Neutrophil (primary cell): ENCODE measurements around the gene TMEM203.

ENCODE experiments used
- H3K27ac ChIP-seq: fragments of 200-600 bp; sonication (generic); 2 replicates; pipeline ENCODE4 v1.5.1; 2016; ENCODE audit warnings: mild to moderate bottlenecking, moderate library complexity
- H3K27me3 ChIP-seq: fragments of 200-600 bp; sonication (generic); 2 replicates; pipeline ENCODE4 v1.6.0; 2016; ENCODE audit warnings: mild to moderate bottlenecking
- H3K36me3 ChIP-seq: fragments of 200-600 bp; sonication (generic); 2 replicates; pipeline ENCODE4 v1.5.1; 2017
- H3K4me1 ChIP-seq, 2 experiments: fragments of 200-600 bp in 1 of 2; sonication (generic) in 1 of 2; 1 replicate in 1 of 2; 2 replicates in 1 of 2; pipeline versions ENCODE4 v1.5.1 to v1.6.1; 2013 to 2016; ENCODE audit warnings: low read depth in 1 of 2, low read length in 1 of 2, mild to moderate bottlenecking in 1 of 2, moderate library complexity in 1 of 2; ENCODE audit not compliant: control insufficient read depth in 1 of 2, insufficient read depth in 1 of 2
- H3K4me3 ChIP-seq, 2 experiments: fragments of 200-600 bp in 1 of 2; sonication (generic) in 1 of 2; 1 replicate in 1 of 2; 2 replicates in 1 of 2; pipeline ENCODE4 v1.5.1; 2013 to 2016; ENCODE audit warnings: low read depth in 1 of 2, low read length in 1 of 2, mild to moderate bottlenecking in 1 of 2, moderate library complexity in 1 of 2
- H3K9me3 ChIP-seq: fragments of 200-600 bp; sonication (generic); 2 replicates; pipeline ENCODE4 v1.5.1; 2016
- TF ChIP-seq, protein P1 (sequence below): fragments of 200-600 bp; sonication (generic); IDR thresholded peaks from 2 replicates; pipeline ENCODE4 v1.5.1; 2016; ENCODE audit warnings: antibody characterized with exemption

Gene TMEM203

DNA sequence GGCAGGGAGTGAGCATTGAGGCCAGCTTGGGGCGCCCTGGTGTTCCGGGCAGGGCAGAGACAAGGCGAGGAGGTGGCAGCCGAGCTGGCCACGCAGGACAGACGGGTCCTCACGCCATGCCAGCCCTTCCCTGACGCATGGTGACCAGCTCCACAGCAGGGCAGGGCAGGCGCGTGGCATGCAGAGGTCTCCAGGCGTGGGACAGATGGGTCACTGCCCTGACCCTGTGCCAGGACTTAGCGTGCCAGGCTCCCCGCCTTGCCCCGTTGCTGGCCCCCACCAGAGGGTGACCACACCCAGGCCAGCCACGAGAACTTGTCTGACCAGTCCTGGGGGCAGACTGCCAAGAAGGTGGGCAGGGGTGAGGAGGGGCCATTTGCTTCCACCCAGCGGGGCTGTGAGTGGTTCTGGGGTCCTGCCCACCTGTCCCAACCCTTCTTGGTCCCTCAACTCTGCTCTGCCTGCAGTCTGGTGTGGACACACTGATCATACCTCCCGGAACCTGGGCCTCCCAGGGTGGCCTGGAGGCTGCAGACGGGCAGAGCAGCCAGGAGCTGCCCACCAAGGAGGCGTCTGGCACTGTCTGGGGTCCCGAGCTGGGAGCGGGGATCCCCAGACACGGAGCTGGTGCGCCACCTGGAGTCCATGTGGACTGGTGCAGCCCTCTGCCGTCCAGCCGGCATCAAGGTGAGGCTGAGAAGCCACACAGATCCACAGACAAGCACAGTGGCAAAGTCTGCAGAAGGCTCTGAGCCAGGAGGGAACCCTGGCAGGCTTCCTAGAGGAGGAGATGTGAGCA lies 21.8 kb upstream of the TMEM203 start, which contains the start of gene RNF224:
RNF224 (plus strand) TSS at position 449 of the 799 bp plus-strand sequence. CDS start 834 bp downstream, outside the sequence.
- Histone ChIP-seq H3K9me3 (no peaks in the 10 kb centered on the region), H3K4me3 (no peak within 1 kb of the TSS), H3K27me3 (peaks cover 73% of the 10 kb centered on the region), H3K4me1 (peaks cover 15 to 23% of the 10 kb centered on the region in 2 experiments), H3K36me3 (no peaks in the 10 kb centered on the region), H3K27ac (no peak within 1 kb of the TSS)
- TF ChIP-seq, protein P1, sequence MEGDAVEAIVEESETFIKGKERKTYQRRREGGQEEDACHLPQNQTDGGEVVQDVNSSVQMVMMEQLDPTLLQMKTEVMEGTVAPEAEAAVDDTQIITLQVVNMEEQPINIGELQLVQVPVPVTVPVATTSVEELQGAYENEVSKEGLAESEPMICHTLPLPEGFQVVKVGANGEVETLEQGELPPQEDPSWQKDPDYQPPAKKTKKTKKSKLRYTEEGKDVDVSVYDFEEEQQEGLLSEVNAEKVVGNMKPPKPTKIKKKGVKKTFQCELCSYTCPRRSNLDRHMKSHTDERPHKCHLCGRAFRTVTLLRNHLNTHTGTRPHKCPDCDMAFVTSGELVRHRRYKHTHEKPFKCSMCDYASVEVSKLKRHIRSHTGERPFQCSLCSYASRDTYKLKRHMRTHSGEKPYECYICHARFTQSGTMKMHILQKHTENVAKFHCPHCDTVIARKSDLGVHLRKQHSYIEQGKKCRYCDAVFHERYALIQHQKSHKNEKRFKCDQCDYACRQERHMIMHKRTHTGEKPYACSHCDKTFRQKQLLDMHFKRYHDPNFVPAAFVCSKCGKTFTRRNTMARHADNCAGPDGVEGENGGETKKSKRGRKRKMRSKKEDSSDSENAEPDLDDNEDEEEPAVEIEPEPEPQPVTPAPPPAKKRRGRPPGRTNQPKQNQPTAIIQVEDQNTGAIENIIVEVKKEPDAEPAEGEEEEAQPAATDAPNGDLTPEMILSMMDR: peak; percentile 82

DNA sequence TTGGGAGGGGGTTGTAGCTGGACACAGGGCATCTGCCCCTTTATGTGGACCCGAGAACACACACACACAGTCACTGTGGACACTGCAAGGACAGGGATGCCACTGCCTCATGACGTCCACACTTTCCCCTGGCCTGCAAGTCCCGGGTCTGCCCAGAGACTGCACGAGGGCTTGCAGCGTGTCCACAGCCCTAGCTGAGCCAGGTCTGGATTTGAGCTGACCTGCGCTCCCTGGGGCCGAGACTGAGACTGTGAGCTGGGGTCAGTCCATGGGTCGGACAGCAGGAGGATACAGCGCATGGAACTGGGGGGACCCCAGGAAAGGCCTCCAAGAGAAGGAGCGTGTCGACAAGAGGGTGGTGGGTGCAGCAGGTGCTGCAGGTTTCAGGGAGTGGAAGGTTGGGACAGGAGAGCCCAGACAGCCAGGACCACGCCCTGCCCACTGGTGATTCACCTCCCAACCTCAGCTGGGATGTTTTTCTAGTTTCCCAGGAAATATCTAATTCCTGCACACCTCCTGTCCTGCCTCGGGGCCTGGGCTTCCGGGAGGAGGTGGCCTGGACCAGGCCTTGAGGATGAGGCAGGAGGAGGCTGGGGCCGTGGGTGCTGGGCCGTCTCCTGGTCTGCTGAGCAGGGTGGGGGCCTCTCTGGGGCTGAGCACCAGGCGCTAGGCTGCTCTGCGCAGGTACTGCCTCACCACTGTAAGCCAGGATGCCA lies 21.0 kb upstream of the TMEM203 start:
- TF ChIP-seq, protein P1: no peak

DNA sequence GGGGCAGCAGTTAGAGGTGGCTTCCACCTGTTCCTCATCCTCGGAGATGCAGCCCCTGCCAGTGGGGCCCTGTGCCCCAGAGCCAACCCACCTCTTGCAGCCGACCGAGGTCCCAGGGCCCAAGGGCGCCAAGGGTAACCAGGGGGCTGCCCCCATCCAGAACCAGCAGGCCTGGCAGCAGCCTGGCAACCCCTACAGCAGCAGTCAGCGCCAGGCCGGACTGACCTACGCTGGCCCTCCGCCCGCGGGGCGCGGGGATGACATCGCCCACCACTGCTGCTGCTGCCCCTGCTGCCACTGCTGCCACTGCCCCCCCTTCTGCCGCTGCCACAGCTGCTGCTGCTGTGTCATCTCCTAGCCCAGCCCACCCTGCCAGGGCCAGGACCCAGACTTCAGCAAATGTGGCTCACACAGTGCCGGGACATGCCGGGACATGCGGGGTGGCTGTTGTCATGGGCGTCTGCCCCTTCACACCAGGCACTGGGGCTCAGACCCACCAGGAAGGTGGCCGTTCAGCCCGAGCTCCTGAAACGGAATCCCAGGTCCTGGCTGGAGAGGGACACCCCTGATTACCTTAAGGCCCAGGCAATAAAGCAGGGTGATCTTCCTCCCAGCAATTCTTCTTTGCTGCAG lies 20.4 kb upstream of the TMEM203 start:
- peaks cover 15 to 30% of the 10 kb centered on the region in 2 experiments for H3K4me1 ChIP-seq
- H3K36me3 ChIP-seq: no peaks in the 10 kb centered on the region
- peaks cover 86% of the 10 kb centered on the region for H3K27me3 ChIP-seq
- H3K27ac ChIP-seq: no peak overlapping the region
- TF ChIP-seq, protein P1: no peak
- H3K9me3 ChIP-seq: no peaks in the 10 kb centered on the region
- no peak overlapping the region for H3K4me3 ChIP-seq

More for the DNA sequence above, 21.0 kb upstream of the TMEM203 start:
- Histone ChIP-seq H3K36me3 (no peaks in the 10 kb centered on the region), H3K27ac (no peak overlapping the region), H3K9me3 (no peaks in the 10 kb centered on the region), H3K4me1 (peaks cover 15 to 28% of the 10 kb centered on the region in 2 experiments), H3K4me3 (no peak overlapping the region), H3K27me3 (peaks cover 79% of the 10 kb centered on the region)

DNA sequence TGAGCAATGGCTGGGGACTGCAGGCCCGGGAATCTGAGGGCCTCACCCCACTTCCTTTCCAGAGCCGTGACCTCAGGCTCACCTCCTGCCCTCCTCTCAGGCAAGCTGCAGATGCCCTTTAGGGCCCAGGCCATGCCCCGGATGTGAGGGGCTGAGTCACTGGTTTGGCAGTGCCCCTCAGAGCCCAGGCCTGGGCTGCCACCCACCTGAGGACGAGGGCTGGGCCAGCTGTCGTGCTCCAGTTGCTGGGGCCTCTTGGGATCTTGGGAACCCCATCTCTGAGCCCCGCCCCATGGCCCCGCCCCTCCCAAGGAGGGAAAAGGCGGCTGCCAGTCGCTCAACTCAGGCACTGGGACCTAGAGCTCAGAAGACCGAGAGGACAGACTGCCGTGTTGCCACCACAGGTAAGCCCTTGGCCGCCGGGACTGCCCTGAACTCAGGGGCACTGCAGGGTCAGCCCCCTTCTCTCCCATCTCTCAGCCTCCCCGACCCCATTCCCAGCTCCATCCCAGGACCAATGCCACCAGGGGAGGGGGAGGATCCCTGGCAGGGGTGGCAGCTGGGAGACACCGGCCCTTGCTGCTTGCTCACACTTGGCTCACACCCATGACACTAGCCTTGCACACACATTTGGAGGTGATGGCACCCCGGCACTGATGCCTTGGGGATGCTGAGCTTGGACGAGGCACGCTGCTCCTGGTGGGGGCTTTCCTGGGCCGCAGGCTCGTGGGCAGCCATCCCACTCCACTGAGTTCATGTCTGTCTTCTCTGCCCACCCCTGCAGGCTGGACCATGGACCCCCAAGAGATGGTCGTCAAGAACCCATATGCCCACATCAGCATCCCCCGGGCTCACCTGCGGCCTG lies 19.6 kb upstream of the TMEM203 start, which contains the start of gene CYSRT1:
CYSRT1 (plus strand) TSS at position 345 of the 865 bp plus-strand sequence; CDS start at position 793, 448 bp downstream.
- Histone ChIP-seq H3K27me3 (peaks cover 88% of the 10 kb centered on the region), H3K9me3 (no peaks in the 10 kb centered on the region), H3K27ac (peak within 1 kb of the TSS; percentile 87), H3K4me3 (peak within 1 kb of the TSS; percentile 84 to 94), H3K36me3 (no peaks in the 10 kb centered on the region), H3K4me1 (peaks cover 15 to 30% of the 10 kb centered on the region in 2 experiments)
- TF ChIP-seq, protein P1: no peak
